ENCODE measurements around the gene UMODL1. TPM values are rescaled to one million over a fixed set of nuclear protein-coding genes. Genes with fewer than 3 reads are reported as not detected.

Gene UMODL1
- total RNA-seq, 1 donor = not detected

GRCh38 chr21:42164818-42165217 is 93.7 kb downstream of the UMODL1 start:
- DNase-seq (ENCODE audit: low read depth) = no peak
- TF ChIP-seq CTCF (IDR thresholded peaks at IDR 0.05; ENCODE audit: insufficient read depth, low read length) = no peak
- no peak overlapping the region for H3K4me3 ChIP-seq (ENCODE audit: low read depth, low read length)

- no peak for DNase-seq (ENCODE audit: low read depth)
- H3K4me3 ChIP-seq (ENCODE audit: low read depth, low read length) = no peak overlapping the region
- TF ChIP-seq CTCF (IDR thresholded peaks at IDR 0.05; ENCODE audit: insufficient read depth, low read length) = no peak
Measured at GRCh38 chr21:42165901-42166300, 94.8 kb downstream of the UMODL1 start.

- TF ChIP-seq CTCF (IDR thresholded peaks at IDR 0.05; ENCODE audit: insufficient read depth, low read length) = no peak
- DNase-seq (ENCODE audit: low read depth) = no peak
- H3K4me3 ChIP-seq (ENCODE audit: low read depth, low read length) = no peak overlapping the region
Measured at GRCh38 chr21:42169758-42170157, 98.6 kb downstream of the UMODL1 start.

- DNase-seq (ENCODE audit: low read depth) = no peak
- no peak for TF ChIP-seq CTCF (IDR thresholded peaks at IDR 0.05; ENCODE audit: insufficient read depth, low read length)
- no peak overlapping the region for H3K4me3 ChIP-seq (ENCODE audit: low read depth, low read length)
Measured at GRCh38 chr21:42171091-42172053, 100.3 kb downstream of the UMODL1 start.

- no peak for DNase-seq (ENCODE audit: low read depth)
- H3K4me3 ChIP-seq (ENCODE audit: low read depth, low read length) = no peak overlapping the region
- TF ChIP-seq CTCF (IDR thresholded peaks at IDR 0.05; ENCODE audit: insufficient read depth, low read length) = no peak
Measured at GRCh38 chr21:42172596-42173483, 101.7 kb downstream of the UMODL1 start.

- no peak for TF ChIP-seq CTCF (IDR thresholded peaks at IDR 0.05; ENCODE audit: insufficient read depth, low read length)
- no peak overlapping the region for H3K4me3 ChIP-seq (ENCODE audit: low read depth, low read length)
- no peak for DNase-seq (ENCODE audit: low read depth)
Measured at GRCh38 chr21:42174173-42174572, 103.1 kb downstream of the UMODL1 start.
